ENCODE data around the gene PRR33. TPM values are rescaled to one million over a fixed set of nuclear protein-coding genes. Genes with fewer than 3 reads are reported as not detected.

PRR33 gene
- total RNA-seq, 5 donors from 2014 or later (not counting 1 experiment from before 2014, with no cell fraction given): 0.10 to 0.12 TPM; not detected in 3

GRCh38 chr11:1864831-1865665 lies 26.6 kb downstream of the PRR33 start:
- Histone ChIP-seq H3K36me3 (ENCODE audit: control insufficient read depth in 2 of 2, extremely low read depth in 1 of 2, insufficient read depth in 1 of 2, low read length in 1 of 2) (peaks cover 19 to 23% of the 10 kb centered on the region in 2 donors), H3K9me3 (no peaks in the 10 kb centered on the region), H3K27ac (ENCODE audit: low read length) (no peak overlapping the region), H3K27me3 (replicated peaks in 1 of 2; ENCODE audit: control insufficient read depth in 2 of 2, extremely low read depth in 1 of 2, insufficient read depth in 2 of 2, low read length in 1 of 2) (no peaks in the 10 kb centered on the region), H3K4me3 (ENCODE audit: control insufficient read depth in 1 of 2, extremely low read depth in 1 of 2, low read length in 1 of 2) (no peak overlapping the region), H3K4me1 (ENCODE audit: control insufficient read depth in 1 of 2, extremely low read depth in 1 of 2, insufficient read depth in 2 of 2, low read length in 2 of 2) (peaks cover 26 to 81% of the 10 kb centered on the region in 2 experiments)
- peaks cover 2% of the 10 kb centered on the region for H3K36me3 Mint-ChIP-seq
- ChIA-PET POLR2A (no interaction called here), CTCF (no interaction called here)
- H3K4me1 Mint-ChIP-seq: peaks cover 25 to 51% (median 49%) of the 10 kb centered on the region in 3 donors
- DNase-seq (no peak), ATAC-seq (replicated peaks in 1 of 4) (no peak)
- H3K9me3 Mint-ChIP-seq: no peaks in the 10 kb centered on the region
- H3K27me3 Mint-ChIP-seq: no peaks in the 10 kb centered on the region
- peak overlapping the region in 1 of 2 donors; percentile 28 for H3K27ac Mint-ChIP-seq
- H3K4me3 Mint-ChIP-seq: no peak overlapping the region
- 87% methylated on average over 23 of the region's 30 CpGs for WGBS (ENCODE audit: insufficient coverage)

- H3K4me1 ChIP-seq (ENCODE audit: control insufficient read depth in 1 of 2, extremely low read depth in 1 of 2, insufficient read depth in 2 of 2, low read length in 2 of 2): peaks cover 24 to 80% of the 10 kb centered on the region in 2 experiments
- no peaks in the 10 kb centered on the region for H3K9me3 Mint-ChIP-seq
- no peak overlapping the region for H3K27ac ChIP-seq (ENCODE audit: low read length)
- ChIA-PET POLR2A (no interaction called here), CTCF (no interaction called here)
- ATAC-seq (replicated peaks in 1 of 4): no peak
- DNase-seq: no peak
- no peaks in the 10 kb centered on the region for H3K27me3 Mint-ChIP-seq
- H3K9me3 ChIP-seq: no peaks in the 10 kb centered on the region
- peaks cover 19 to 23% of the 10 kb centered on the region in 2 donors for H3K36me3 ChIP-seq (ENCODE audit: control insufficient read depth in 2 of 2, extremely low read depth in 1 of 2, insufficient read depth in 1 of 2, low read length in 1 of 2)
- peaks cover 2% of the 10 kb centered on the region for H3K36me3 Mint-ChIP-seq
- H3K27me3 ChIP-seq (replicated peaks in 1 of 2; ENCODE audit: control insufficient read depth in 2 of 2, extremely low read depth in 1 of 2, insufficient read depth in 2 of 2, low read length in 1 of 2): no peaks in the 10 kb centered on the region
- WGBS (ENCODE audit: insufficient coverage): 89% methylated on average over 14 of the region's 18 CpGs
- no peak overlapping the region for H3K4me3 ChIP-seq (ENCODE audit: control insufficient read depth in 1 of 2, extremely low read depth in 1 of 2, low read length in 1 of 2)
- H3K4me3 Mint-ChIP-seq: no peak overlapping the region
- peaks cover 20 to 45% (median 43%) of the 10 kb centered on the region in 3 donors for H3K4me1 Mint-ChIP-seq
- H3K27ac Mint-ChIP-seq: peak overlapping the region in 1 of 2 donors; percentile 34
Measured at GRCh38 chr11:1864231-1864630, 27.5 kb downstream of the PRR33 start.

GRCh38 chr11:1863352-1864216 lies 28.1 kb downstream of the PRR33 start:
- WGBS (ENCODE audit: insufficient coverage): 84% methylated on average over 15 of the region's 27 CpGs
- Histone ChIP-seq H3K27ac (ENCODE audit: low read length) (no peak overlapping the region), H3K27me3 (replicated peaks in 1 of 2; ENCODE audit: control insufficient read depth in 2 of 2, extremely low read depth in 1 of 2, insufficient read depth in 2 of 2, low read length in 1 of 2) (no peaks in the 10 kb centered on the region), H3K9me3 (no peaks in the 10 kb centered on the region), H3K4me1 (ENCODE audit: control insufficient read depth in 1 of 2, extremely low read depth in 1 of 2, insufficient read depth in 2 of 2, low read length in 2 of 2) (peaks cover 25 to 80% of the 10 kb centered on the region in 2 experiments), H3K36me3 (ENCODE audit: control insufficient read depth in 2 of 2, extremely low read depth in 1 of 2, insufficient read depth in 1 of 2, low read length in 1 of 2) (peaks cover 23 to 25% of the 10 kb centered on the region in 2 donors), H3K4me3 (ENCODE audit: control insufficient read depth in 1 of 2, extremely low read depth in 1 of 2, low read length in 1 of 2) (no peak overlapping the region)
- DNase-seq (no peak), ATAC-seq (replicated peaks in 1 of 4) (peak in 1 of 4 experiments; percentile 39)
- Mint-ChIP-seq H3K4me3 (no peak overlapping the region), H3K4me1 (peaks cover 16 to 44% (median 42%) of the 10 kb centered on the region in 3 donors), H3K36me3 (peaks cover 2% of the 10 kb centered on the region), H3K27me3 (no peaks in the 10 kb centered on the region), H3K27ac (peak overlapping the region in 1 of 2 donors; percentile 64), H3K9me3 (no peaks in the 10 kb centered on the region)
- POLR2A ChIA-PET: no interaction called here
- CTCF ChIA-PET: no interaction called here

GRCh38 chr11:1862588-1863351 lies 28.9 kb downstream of the PRR33 start:
- Histone ChIP-seq H3K4me1 (ENCODE audit: control insufficient read depth in 1 of 2, extremely low read depth in 1 of 2, insufficient read depth in 2 of 2, low read length in 2 of 2) (peaks cover 20 to 80% of the 10 kb centered on the region in 2 experiments), H3K4me3 (ENCODE audit: control insufficient read depth in 1 of 2, extremely low read depth in 1 of 2, low read length in 1 of 2) (no peak overlapping the region), H3K36me3 (ENCODE audit: control insufficient read depth in 2 of 2, extremely low read depth in 1 of 2, insufficient read depth in 1 of 2, low read length in 1 of 2) (peaks cover 21 to 25% of the 10 kb centered on the region in 2 donors), H3K27me3 (replicated peaks in 1 of 2; ENCODE audit: control insufficient read depth in 2 of 2, extremely low read depth in 1 of 2, insufficient read depth in 2 of 2, low read length in 1 of 2) (no peaks in the 10 kb centered on the region), H3K27ac (ENCODE audit: low read length) (no peak overlapping the region), H3K9me3 (no peaks in the 10 kb centered on the region)
- Mint-ChIP-seq H3K27ac (peak overlapping the region in 1 of 2 donors; percentile 64), H3K27me3 (no peaks in the 10 kb centered on the region), H3K36me3 (peaks cover 2% of the 10 kb centered on the region), H3K4me1 (peaks cover 11 to 45% (median 44%) of the 10 kb centered on the region in 3 donors), H3K9me3 (no peaks in the 10 kb centered on the region), H3K4me3 (peak overlapping the region in 1 of 3 donors; percentile 9)
- ChIA-PET POLR2A (no interaction called here), CTCF (no interaction called here)
- ATAC-seq (replicated peaks in 1 of 4) (no peak), DNase-seq (no peak)
- WGBS (ENCODE audit: insufficient coverage): 71% methylated on average over 1 of the region's 14 CpGs

- Histone ChIP-seq H3K36me3 (ENCODE audit: control insufficient read depth in 2 of 2, extremely low read depth in 1 of 2, insufficient read depth in 1 of 2, low read length in 1 of 2) (peaks cover 21 to 30% of the 10 kb centered on the region in 2 donors), H3K4me3 (ENCODE audit: control insufficient read depth in 1 of 2, extremely low read depth in 1 of 2, low read length in 1 of 2) (no peak overlapping the region), H3K9me3 (no peaks in the 10 kb centered on the region), H3K27ac (ENCODE audit: low read length) (no peak overlapping the region), H3K4me1 (ENCODE audit: control insufficient read depth in 1 of 2, extremely low read depth in 1 of 2, insufficient read depth in 2 of 2, low read length in 2 of 2) (peaks cover 18 to 80% of the 10 kb centered on the region in 2 experiments), H3K27me3 (replicated peaks in 1 of 2; ENCODE audit: control insufficient read depth in 2 of 2, extremely low read depth in 1 of 2, insufficient read depth in 2 of 2, low read length in 1 of 2) (no peaks in the 10 kb centered on the region)
- no peak overlapping the region for H3K27ac Mint-ChIP-seq
- CTCF ChIA-PET: no interaction called here
- H3K4me1 Mint-ChIP-seq: peaks cover 11 to 46% (median 44%) of the 10 kb centered on the region in 3 donors
- no peaks in the 10 kb centered on the region for H3K27me3 Mint-ChIP-seq
- peaks cover 2% of the 10 kb centered on the region for H3K36me3 Mint-ChIP-seq
- ATAC-seq (replicated peaks in 1 of 4) (no peak), DNase-seq (no peak)
- H3K9me3 Mint-ChIP-seq: no peaks in the 10 kb centered on the region
- POLR2A ChIA-PET: no interaction called here
- no peak overlapping the region for H3K4me3 Mint-ChIP-seq
- 94% methylated on average over 3 of the region's 4 CpGs for WGBS (ENCODE audit: insufficient coverage)
Measured at GRCh38 chr11:1861435-1862411, 30.0 kb downstream of the PRR33 start.

Measured in T-cell (primary cell).